Measurements from ENCODE around the gene PROP1.
"Not testable (repeated sequence)": the region's sequence is repeated elsewhere in the genome, so short reads cannot be mapped to it uniquely, and the experiment has no call there.

PROP1 gene

DNA sequence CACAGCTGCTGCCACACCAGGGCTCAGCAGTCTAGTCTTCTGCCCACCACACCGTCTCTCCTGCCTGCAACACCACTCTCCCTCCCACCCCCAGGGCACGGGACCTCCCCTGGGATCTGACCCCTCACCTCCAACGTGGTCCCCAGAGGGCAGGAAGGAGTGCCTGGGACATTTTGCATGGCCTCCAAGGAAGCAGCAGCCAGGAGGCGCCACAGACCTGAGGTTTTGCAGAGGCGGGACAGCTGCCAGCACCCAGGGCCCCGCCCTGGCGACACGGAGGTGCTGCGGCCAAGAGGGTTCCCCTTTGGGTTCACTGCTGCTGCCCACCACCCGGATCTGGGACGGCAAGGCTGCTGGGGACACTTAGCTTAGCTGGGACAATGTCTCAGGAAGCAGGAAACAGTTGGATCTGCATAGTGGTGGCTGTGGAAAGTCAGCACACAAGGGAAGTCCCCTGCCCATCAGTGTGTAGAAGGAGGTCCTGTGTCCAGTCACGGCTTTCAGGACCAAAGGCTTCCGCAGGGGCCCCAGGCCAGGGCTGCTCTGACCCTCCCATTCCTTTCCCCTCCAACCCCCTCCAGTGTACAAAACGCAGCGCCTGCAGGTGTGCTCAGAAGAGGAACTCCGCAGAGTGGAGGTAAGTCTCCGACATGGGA is 13.8 kb downstream of the PROP1 start:
- no peak for DNase-seq

DNA sequence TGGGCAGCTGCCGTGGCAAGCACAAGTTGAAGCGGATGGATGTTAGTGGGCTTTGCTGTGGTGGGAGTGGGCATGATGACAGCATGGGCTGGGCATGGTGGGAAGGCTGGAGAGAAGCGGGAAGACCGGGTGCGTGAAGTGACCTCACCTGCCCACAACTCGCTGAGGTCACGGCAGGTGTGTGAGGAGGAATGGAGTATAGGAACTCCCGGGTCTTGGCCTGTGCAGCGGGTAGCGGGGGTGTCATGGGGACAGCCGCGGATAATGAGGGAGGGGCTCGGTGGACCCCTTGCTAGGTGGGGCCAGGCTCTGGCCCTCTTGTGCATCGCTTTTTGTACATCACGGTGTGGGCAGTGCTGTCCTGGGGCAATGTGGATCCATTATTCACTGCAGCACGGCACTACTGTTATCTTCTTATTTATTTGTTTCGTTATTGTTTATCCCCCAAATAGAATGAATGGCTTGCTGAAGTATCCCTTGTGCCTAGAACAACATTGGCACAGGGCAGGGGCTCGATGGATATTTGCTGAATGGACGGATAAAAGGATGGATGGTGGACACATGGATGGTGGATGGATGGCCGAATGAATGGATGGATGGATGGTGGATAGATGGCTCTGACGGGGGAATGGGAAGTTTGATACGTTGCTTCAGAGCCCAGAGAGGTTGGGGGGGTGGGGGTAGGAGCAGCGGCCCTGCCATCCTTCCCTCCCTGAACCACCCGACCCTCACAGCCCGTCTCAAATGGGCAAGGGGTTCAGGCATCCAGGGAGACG is 14.6 kb downstream of the PROP1 start:
- DNase-seq: no peak

DNA sequence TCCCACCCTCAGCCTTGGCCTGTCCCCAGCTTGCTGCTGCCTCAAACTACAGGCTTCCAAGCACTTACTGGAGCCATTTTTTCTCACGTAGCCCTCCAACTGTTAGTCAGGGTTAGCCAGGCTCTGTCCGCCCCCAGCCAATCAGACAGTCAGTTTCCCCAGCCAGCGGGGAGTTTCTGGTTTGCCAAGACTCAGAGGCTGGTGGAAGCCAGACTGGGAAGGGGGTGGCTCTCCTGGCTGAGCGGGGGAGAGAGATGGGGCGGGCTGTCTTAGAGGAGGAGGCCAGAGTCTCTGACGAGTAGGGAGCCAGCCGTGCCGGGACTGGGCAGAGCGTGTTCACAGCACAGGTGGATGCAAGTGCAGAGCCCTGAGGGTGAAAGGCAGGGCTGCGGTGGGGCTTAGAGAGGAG is 15.3 kb downstream of the PROP1 start:
- DNase-seq: no peak

DNA sequence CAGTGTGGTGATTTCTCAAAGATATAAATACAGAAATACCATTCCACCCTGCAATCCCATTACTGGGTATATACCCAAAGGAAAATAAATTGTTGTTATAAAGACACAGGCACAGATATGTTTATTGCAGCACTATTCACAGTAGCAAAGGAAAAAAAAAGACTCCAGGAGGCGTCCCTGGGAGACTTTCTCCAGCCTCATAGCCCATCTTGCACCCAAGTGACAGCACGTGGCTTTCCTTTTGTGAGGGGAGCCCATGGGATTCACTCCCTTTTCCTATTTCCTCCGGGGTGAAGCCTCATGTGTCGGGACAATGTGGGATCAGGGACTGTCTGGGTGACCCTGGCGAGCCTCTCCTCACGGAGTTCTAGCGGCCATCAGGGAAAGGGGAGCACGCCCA is 18.4 kb downstream of the PROP1 start:
- not testable (repeated sequence) for DNase-seq

DNA sequence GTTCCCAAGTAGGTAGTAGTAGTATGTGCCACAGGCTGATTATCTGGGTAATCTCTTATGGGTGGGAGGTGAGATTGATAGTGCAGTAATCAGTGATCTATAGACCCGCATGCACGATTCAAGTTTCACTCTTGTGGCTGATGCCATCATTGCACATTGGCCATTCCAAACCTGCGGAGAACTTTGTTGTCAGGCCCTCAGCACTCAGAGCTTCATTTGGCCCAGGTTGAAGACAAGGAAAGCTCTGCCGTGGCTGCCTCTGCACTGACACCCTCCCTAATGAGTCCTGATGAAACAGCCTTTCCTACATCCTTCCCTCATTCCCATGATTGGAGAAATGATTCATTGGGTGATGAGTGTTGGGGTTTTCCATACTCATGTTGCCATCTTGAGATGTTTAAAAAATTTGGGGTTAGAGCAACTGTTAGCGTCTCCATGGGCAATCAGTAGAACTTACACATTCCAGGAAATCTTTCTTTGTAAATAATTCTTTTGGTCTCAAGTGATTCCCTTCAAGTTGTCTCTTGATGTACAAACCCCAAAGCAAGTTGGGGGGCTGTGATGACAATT is 22.9 kb downstream of the PROP1 start:
- no peak for DNase-seq

DNA sequence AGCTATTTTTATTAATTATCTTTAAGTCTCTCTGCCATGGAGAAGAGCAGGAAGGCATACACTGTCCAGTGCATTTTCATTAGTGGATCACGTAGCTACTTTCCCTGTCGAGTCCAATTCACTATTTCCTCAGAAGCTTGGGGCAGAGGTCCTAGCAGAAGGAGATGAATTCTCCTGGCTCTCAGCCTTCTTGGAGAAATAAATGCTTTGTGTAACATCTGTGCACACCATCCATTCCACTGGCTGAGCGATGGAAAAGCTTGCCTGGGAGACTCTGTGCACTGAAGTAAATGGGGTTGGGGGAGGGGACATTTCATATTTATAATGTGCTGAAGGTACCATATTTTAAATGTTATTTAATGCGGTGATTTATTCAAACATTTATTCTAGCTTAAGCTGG is 23.4 kb downstream of the PROP1 start:
- no peak for DNase-seq

DNA sequence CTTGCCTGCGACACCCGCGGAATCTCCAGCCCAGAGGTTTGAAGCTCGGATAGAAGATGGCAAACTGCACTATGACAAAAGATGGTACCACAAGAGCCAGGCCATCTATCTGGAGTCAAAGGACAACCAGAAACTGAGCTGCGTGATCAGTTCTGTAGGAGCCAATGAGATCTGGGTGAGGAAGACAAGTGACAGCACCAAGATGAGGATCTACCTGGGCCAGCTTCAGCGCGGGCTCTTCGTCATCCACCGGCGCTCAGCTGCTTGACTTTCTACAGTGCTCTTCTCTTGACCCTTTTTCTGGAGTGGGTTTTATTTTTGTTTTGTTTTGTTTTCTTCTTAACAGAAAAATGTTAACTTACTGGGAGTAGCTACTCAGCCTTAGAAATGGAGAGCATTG is 24.0 kb downstream of the PROP1 start:
- not testable (repeated sequence) for DNase-seq

DNA sequence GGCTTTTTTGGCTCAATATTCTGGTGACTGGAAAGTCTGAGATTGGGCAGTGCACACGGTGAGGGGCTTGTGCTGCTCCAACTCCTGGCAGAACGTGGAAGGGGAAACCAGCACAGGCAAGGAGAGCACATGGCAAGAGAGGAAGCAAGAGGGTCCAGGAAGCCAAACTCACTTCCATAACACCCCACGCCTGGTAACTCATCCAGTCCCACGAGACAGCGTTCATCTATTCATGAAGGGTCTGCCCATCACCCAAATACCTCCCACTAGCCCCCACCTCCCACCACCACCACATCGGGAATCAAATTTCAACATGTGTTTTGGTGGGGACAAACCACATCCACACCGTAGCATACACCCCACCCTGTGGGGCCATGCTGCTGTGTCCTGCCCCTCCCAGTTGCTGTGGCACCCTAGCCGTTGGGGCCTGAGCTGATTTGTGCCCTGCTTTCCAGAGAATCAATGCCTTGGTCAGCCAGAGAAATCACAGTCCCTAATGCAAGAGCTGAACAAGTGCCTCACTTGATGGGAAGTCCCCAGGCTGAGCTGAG is 27.3 kb downstream of the PROP1 start:
- DNase-seq: no peak

DNA sequence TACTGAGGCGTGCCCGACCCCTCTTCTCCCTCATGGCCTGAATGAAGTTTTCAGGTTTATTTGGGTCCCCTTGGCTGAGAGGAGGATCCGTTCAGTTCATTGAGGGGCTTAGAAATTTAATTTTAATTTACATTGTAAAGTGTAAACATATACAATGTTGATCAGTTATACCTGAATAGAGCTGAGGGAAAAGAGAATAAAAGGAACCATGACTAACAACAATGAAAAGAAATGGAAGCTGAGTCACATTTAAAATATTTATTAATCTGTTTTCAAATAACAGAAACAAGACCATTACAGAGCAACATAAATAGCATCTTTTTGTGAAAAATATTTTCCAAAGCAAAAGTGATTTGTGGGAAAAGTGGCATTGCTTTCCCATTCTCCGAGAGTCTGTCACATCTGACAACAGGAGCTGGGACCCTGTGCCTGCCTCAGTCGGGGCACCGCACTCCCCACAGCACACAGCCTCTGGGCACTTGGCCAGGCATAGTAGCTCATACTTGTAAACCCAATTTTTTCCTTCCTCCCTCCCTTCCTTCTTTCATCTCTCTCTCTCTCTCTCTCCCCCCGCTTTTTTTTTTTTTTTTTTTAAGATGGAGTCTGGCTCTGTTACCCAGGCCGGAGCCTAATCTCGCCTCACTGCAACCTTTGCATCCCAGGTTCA is 28.7 kb downstream of the PROP1 start:
- DNase-seq: no peak

DNA sequence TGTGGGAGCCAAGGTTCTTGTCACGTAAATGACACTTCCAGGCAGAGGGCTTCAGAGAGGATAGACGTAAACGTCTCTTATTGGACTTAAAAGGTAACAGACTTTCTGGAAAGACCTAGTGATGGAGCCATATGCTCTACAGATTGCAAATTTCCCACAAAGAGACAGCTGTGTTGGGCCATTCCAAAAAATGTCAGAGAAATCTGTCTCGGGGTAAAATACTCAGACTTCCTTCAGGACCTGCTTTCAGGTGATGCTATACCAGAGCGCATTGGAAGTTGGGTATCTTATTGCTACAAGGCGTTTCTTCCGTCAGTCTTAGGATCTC is 29.2 kb downstream of the PROP1 start:
- DNase-seq: no peak

DNA sequence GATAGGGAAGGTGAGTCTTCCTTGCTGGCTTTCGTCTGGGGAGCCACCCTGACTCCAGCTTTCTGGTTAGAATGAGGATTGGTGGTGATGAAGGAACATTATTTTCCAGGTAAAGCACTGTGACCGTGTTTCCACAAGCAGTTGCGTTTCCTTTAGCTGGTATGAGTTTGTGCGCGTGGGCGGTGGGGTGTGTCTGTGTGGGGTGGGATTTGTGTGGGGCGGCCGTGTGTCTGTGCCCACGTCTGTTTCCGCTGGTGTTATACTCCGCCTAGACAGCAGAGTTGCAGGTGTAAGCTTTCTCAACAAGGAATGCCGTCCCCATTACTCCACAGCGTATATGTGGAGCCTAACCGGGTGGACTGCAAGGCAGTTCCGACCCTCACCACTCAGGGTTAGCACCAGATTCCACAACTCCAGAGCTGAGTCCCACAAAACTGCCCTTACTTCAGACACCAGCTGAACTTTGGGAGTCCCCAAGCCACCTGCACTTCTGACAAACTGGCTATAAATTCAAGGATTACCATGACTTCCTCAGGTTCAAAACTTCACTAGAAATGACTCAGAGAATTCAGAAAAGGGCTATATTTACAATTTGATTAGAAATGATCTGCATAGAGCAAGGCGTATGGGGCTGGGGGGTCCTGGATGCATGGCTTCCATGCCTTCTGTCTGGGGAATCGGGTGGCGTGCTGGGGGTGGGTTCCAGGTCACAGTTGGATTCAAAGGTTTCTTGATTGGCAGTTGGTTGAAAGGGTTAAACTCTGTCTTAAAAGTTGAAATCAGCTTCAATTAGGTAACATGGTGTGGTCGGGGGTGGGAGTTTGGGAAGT is 29.8 kb downstream of the PROP1 start:
- no peak for DNase-seq

DNA sequence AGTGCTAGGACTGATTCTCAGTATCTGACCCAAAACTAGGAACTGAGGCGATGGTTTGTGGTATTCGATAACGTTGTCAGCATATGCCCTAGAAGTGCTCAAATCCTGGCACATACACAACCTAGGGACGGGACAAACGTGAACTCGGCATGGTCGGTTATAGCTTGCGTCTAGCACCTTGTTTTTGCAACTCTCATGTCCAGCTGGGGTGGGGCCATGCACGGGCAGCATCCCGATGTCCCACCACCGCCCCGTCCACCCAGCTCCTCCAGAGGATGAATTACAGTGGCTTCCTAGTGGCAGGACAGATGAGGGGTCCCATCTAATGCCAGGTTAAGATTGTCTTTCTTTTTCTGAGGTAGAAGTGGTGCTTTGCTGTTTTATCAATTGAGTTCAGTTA is 31.6 kb downstream of the PROP1 start:
- no peak for DNase-seq

DNA sequence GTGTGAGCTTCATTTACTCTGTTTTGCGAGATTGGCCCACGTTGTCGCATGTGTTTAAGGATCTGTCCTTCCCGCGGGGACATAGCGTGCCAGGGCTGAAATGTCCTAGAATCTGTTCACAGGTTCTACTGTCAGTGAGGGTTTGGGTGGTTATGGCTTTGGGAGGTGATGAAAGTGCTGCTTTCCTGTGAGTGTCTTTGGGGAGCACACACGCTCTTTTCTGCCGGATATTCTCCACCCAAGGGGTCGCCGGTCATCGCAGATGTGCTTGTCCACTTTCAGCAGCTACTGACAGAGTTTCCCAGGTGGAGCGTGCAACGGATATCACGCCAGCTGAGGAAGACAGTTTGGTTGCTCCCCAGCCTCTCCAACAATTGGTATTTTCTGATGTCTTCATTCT is 32.1 kb downstream of the PROP1 start:
- no peak for DNase-seq

DNA sequence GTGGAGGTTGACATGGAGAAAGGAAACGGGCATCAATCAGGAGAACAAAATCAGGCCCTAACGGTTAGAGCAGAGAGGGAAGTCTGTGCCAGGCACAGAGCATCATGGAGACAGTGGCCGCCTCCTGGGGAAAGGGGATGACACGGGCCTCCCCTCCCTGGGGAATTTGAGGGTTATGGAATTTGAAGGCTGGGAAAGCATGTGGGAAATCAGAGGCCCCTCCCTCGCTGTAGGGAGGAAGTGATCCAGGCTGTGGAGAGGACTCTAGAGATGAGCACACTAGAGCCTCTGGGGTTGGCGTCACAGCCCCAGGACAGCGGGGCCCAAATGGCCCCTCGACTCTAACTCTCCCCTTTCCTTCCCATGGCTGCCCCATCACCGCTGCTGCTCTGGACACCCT is 36.7 kb downstream of the PROP1 start:
- no peak for DNase-seq

DNA sequence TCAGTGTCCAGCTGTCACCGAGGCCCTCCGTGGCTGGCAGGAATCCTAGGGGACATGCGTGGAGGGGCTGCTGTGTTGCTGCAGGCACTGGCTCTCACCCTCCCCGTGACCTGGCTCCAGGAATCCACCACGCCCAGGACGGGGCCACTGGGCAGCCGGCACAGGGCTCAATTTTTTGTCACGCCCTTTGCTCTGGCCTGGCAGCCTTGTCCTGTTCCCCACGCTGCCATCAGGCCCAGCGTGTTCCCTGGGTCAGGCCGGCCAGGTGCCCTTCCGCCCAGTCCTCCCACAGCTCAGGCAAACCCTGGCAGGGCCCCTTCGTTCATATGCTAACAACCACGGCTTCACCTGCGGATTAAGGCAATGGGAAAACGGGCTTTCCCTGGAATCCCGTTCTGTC is 37.3 kb downstream of the PROP1 start:
- DNase-seq: no peak

DNA sequence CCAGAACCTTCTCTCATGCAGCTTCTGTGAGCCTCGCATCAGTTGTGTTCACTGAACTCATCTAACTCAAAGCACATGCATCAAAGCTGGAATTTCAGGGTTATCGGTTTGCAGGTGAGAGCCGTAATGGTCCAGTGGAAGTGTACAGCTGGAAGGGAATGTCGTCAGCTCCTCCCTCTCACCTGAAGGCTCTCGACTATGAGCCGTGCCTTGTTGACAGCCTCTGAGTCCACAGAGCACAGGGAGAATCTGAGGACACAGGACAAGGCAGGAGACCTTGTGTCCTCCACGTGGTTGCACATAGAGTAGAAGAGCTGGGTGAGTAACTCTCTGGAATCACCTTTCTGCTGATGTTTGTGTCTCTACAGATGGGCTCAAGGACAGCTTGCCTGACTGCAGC is 38.8 kb downstream of the PROP1 start:
- no peak for DNase-seq

DNA sequence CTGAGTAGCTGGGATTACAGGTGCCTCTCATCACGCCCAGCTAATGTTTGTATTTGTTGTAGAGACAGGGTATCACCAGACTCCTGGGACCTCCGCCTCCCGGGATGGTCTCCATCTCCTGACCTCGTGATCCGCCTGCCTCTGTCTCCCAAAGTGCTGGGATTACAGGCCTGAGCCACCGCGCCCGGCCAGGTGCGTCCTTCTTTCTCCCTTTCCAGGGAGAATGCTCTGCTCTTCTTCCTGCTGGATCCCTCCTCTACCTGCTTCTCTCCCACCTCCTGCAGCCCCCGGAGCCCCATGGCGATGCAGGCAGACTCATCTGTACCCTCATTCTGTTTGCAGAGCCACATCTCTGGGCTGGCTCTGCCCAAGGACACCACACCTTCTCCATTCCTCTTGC is 42.9 kb downstream of the PROP1 start:
- DNase-seq: not testable (repeated sequence)

DNA sequence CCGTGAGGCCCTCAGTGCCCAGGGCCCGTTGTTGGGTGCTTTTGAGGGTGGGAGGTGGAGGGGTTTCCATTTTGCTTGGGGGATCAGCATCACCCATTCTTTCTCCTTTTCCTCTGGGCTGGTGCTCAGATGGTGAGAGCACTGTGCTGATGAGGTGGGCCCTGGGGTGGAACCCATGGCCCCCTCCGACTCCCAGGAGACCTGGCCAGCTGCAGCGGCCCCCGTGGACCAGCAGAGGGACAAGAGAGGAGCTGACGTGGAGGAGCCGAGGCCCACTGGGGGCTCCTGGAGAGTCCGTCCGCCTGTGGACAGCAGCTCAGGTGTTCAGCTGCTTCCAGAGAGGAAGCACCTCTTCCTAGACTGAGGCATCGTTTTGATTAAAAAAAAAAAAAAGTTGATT is 46.4 kb downstream of the PROP1 start:
- not testable (repeated sequence) for DNase-seq

DNA sequence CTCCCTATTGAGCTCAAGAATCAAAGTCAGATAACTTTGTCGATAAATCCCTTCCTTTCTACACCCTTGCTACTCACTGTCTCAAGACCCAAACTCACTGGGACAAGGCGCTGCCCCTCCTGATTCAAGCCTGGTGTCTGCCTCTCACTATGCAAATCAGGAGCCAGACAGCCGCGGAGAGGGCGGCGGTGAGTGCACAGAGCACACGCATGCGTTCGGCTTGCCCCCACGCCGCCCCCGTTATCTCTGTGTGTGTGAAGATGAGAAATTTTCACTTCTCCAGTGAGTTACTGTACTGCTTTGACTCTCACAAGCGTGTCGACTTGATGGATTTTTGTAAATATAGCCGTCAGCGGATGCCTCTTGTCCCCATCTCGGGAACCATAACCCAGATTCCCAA is 47.0 kb downstream of the PROP1 start:
- DNase-seq: not testable (repeated sequence)

DNA sequence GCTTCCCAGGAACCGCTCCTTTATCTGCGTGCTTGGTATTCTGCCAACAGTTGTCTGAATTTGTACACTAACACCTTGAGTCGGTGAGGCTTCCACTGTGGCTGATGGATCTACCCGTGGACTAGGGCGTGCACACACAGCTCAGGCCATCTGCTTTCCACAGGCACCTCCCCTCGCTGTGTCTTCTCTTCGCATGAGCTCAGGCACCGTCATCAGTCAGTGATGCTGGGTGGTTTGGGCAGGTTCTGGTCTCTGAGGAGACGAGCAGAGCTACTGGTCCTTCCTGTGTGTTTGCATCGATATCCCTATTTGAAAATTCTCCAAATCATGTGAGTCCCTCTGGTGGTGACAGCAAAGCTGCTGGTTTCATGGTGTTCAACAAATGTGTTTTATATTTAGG is 48.1 kb downstream of the PROP1 start:
- not testable (repeated sequence) for DNase-seq

DNA sequence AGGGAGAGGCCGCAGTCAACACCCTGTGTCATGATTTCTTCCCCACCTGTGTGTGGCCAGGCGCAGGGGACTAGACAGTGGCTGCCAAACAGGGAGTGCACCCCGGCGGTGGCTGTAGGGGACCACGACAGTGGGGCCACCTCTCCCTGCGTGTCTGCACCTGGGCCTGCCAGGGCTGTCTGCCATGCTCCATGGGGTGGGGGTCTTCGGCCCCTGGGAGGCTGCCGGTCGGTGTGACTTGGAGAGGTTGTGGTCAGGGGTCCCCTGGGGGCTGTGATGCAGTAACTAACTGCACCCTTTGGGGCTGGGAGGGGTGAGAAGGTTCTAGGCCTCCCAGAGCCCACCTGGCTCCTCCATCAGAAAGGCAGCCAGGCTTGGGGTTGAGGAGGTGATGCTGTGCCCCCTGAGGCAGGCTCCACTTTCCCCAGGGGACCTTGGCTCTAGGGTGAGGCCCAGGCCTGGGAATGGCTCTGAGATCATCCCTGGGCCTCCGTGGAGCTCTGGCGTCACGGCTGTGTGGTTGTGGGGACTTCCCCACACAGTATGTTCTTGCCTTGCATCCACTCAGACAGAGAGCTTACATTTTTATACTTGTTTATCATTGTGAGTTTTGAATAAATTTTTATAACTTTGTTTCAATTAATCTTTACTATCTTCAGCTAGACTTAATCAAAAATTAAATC is 50.3 kb downstream of the PROP1 start:
- not testable (repeated sequence) for DNase-seq

DNA sequence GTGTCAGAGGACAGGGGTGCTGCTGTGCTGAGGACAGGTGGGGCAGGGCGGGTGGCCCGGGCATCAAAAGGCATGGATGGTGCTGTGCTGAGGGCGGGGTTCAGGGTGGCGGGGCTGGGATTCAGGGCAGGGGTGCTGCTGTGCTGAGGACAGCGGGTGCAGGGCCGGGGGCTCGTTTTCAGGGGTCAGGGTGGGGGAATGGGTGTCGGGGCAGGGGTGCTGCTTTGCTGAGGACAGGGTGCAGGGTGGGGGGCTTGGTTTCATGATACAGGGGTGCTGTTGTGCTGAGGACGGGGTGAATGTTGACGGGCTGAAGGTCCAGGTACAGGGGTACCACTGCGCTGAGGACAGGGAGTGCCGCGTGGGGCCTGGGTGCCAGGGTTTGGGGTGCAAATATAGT is 50.9 kb downstream of the PROP1 start:
- not testable (repeated sequence) for DNase-seq

Measured in NCI-H748 treated with DMSO at 0.1 percent for 48 hours (cell line).